ENCODE measurements around the gene ABLIM3.

- TF ChIP-seq, protein P1, sequence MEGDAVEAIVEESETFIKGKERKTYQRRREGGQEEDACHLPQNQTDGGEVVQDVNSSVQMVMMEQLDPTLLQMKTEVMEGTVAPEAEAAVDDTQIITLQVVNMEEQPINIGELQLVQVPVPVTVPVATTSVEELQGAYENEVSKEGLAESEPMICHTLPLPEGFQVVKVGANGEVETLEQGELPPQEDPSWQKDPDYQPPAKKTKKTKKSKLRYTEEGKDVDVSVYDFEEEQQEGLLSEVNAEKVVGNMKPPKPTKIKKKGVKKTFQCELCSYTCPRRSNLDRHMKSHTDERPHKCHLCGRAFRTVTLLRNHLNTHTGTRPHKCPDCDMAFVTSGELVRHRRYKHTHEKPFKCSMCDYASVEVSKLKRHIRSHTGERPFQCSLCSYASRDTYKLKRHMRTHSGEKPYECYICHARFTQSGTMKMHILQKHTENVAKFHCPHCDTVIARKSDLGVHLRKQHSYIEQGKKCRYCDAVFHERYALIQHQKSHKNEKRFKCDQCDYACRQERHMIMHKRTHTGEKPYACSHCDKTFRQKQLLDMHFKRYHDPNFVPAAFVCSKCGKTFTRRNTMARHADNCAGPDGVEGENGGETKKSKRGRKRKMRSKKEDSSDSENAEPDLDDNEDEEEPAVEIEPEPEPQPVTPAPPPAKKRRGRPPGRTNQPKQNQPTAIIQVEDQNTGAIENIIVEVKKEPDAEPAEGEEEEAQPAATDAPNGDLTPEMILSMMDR (conservative IDR thresholded peaks at IDR 0.05): no peak
- no peak for TF ChIP-seq EZH2 (IDR thresholded peaks at IDR 0.05; ENCODE audit: low read depth)
Observed at GRCh38 chr5:149145138-149145537, 3.8 kb downstream of the ABLIM3 start.
